Left lung (tissue), 10 donors: ENCODE data around the gene KCNIP4. TPM values are rescaled to one million over a fixed set of nuclear protein-coding genes. Genes with fewer than 3 reads are reported as not detected.

Source experiments
- ATAC-seq: fragments of 200-7000 bp; cut with Tn5 transposase; one replicate; pipeline ENCODE4 v1.9.1; 2020; ENCODE audit warnings: moderate library complexity
- DNase-seq, 4 donors: peaks; one replicate each; pipeline ENCODE4 v3.0.0-alpha.2; 2013 to 2020
- H3K27ac ChIP-seq, 2 donors: fragments of 200-600 bp; sonication (generic) in 1 of 2; one replicate each; pipeline versions ENCODE4 v1.5.0 to v1.8.0; 2020 to 2021
- H3K27me3 ChIP-seq, 2 donors: fragments of 200-600 bp; sonication (generic) in 1 of 2; one replicate each; pipeline versions ENCODE4 v1.5.0 to v1.8.0; 2020 to 2021
- H3K36me3 ChIP-seq, 2 donors: fragments of 200-600 bp; sonication (generic) in 1 of 2; one replicate each; pipeline versions ENCODE4 v1.5.0 to v1.8.0; 2020 to 2021
- H3K4me1 ChIP-seq, 2 donors: fragments of 200-600 bp; one replicate each; pipeline ENCODE4 v1.8.0; 2021
- H3K4me3 ChIP-seq, 2 donors: fragments of 200-600 bp; sonication (generic) in 1 of 2; one replicate each; pipeline versions ENCODE4 v1.5.0 to v1.8.0; 2020 to 2021; ENCODE audit warnings: mild to moderate bottlenecking in 1 of 2
- H3K9me3 ChIP-seq, 2 donors: fragments of 200-600 bp; sonication (generic) in 1 of 2; one replicate each; pipeline versions ENCODE4 v1.5.0 to v1.8.0; 2020 to 2021
- CTCF ChIP-seq, 2 donors: fragments of 200-600 bp; sonication (generic) in 1 of 2; IDR thresholded peaks; one replicate each; pipeline versions ENCODE4 v1.5.0 to v1.8.0; 2021; ENCODE audit warnings: antibody characterized with exemption in 2 of 2
- intact Hi-C, 2 donors: fragments of 100-400 bp; cut with DNase I; formaldehyde crosslinking; loops; one replicate each; pipeline versions ENCODE4 v1.11.2 to v1.14.2; 2022
- polyA plus RNA-seq, 6 donors: library from polyadenylated mRNA; unstranded; fragments of 120-200 nt; gene quantifications; one replicate each; pipeline ENCODE4 v1.2.1, GENCODE V29; 2013; ENCODE audit not compliant: insufficient read length in 6 of 6
- total RNA-seq, 2 donors: library from RNA; stranded (reverse); fragmentation: NEBNext Ultra II Directional; extraction: Animal tissue kit (Norgen Biotek cat#: 25700); gene quantifications; one replicate each; pipeline ENCODE4 v1.2.1, GENCODE V29; 2021
- donor health status: DM: no; HTN: yes; CAD: no.
- donor health status: DM: no; HTN: no; CAD: no.

The KCNIP4 gene
- total and polyA plus RNA-seq, 8 donors: 2.8 to 5.4 (median 4.9) TPM; not detected in 2

- no peaks in the 10 kb centered on the region for H3K4me1 ChIP-seq
- peaks cover 0 to 4% of the 10 kb centered on the region in 2 donors for H3K27me3 ChIP-seq
- H3K27ac ChIP-seq: no peak overlapping the region
- intact Hi-C loops: no loop called here
- no peak for TF ChIP-seq CTCF (IDR thresholded peaks at IDR 0.05)
- H3K4me3 ChIP-seq: no peak overlapping the region
- ATAC-seq (no peak), DNase-seq (no peak)
- no peaks in the 10 kb centered on the region for H3K9me3 ChIP-seq
- no peaks in the 10 kb centered on the region for H3K36me3 ChIP-seq
Observed at GRCh38 chr4:21474195-21474594, 474.4 kb downstream of the KCNIP4 start.

- DNase-seq: peak in 2 of 4 donors; percentile 13 to 19
- intact Hi-C loops: no loop called here
Observed at GRCh38 chr4:21470535-21470934, 478.0 kb downstream of the KCNIP4 start.

GRCh38 chr4:21469438-21470300, 478.9 kb downstream of the KCNIP4 start:
- Histone ChIP-seq H3K4me1 (no peaks in the 10 kb centered on the region), H3K27me3 (peaks cover 0 to 4% of the 10 kb centered on the region in 2 donors), H3K9me3 (no peaks in the 10 kb centered on the region), H3K27ac (no peak overlapping the region), H3K4me3 (no peak overlapping the region), H3K36me3 (no peaks in the 10 kb centered on the region)
- peak in 1 of 2 donors; percentile 53 for TF ChIP-seq CTCF (IDR thresholded peaks at IDR 0.05)
- intact Hi-C loops: loop anchor here in 1 of 2 donors (10.0 kb wide), 1 partner anchor 695 kb away; no protein-coding TSS in a partner anchor
- DNase-seq (peak in 2 of 4 donors; percentile 11 to 16), ATAC-seq (peak; percentile 52)

More at GRCh38 chr4:21470535-21470934, 478.0 kb downstream of the KCNIP4 start:
- Histone ChIP-seq H3K36me3 (no peaks in the 10 kb centered on the region), H3K4me1 (no peaks in the 10 kb centered on the region), H3K4me3 (no peak overlapping the region), H3K27ac (no peak overlapping the region), H3K27me3 (peaks cover 0 to 4% of the 10 kb centered on the region in 2 donors), H3K9me3 (no peaks in the 10 kb centered on the region)
- peak; percentile 47 for ATAC-seq
- TF ChIP-seq CTCF (IDR thresholded peaks at IDR 0.05): no peak

GRCh38 chr4:21467551-21467950, 481.0 kb downstream of the KCNIP4 start:
- H3K27me3 ChIP-seq: peaks cover 0 to 4% of the 10 kb centered on the region in 2 donors
- TF ChIP-seq CTCF (IDR thresholded peaks at IDR 0.05): no peak
- no peaks in the 10 kb centered on the region for H3K9me3 ChIP-seq
- H3K4me1 ChIP-seq: no peaks in the 10 kb centered on the region
- H3K27ac ChIP-seq: no peak overlapping the region
- H3K4me3 ChIP-seq: no peak overlapping the region
- no peaks in the 10 kb centered on the region for H3K36me3 ChIP-seq
- ATAC-seq: no peak
- intact Hi-C loops: loop anchor here in 1 of 2 donors (10.0 kb wide), 1 partner anchor 693 kb away; no protein-coding TSS in a partner anchor
- no peak for DNase-seq

GRCh38 chr4:21457086-21457840, 491.3 kb downstream of the KCNIP4 start:
- intact Hi-C loops: no loop called here
- no peaks in the 10 kb centered on the region for H3K9me3 ChIP-seq
- TF ChIP-seq CTCF (IDR thresholded peaks at IDR 0.05): no peak
- no peaks in the 10 kb centered on the region for H3K36me3 ChIP-seq
- no peak for DNase-seq
- no peak for ATAC-seq
- no peaks in the 10 kb centered on the region for H3K4me1 ChIP-seq
- no peaks in the 10 kb centered on the region for H3K27me3 ChIP-seq
- H3K27ac ChIP-seq: no peak overlapping the region
- H3K4me3 ChIP-seq: no peak overlapping the region
